HG02588 (cell line): Measurements from ENCODE around the gene HS3ST4.
A peak's percentile ranks its signal among the peaks of the same experiment; 100 is the strongest.
"Not testable (repeated sequence)": the region's sequence is repeated elsewhere in the genome, so short reads cannot be mapped to it uniquely, and the experiment has no call there.

Source experiments
- ATAC-seq: cut with Tn5 transposase; IDR thresholded peaks from one replicate; pipeline ENCODE4 v1.9.1; 2021; ENCODE audit warnings: mild to moderate bottlenecking, moderate library complexity; ENCODE audit not compliant: unreplicated experiment

The HS3ST4 gene

DNA sequence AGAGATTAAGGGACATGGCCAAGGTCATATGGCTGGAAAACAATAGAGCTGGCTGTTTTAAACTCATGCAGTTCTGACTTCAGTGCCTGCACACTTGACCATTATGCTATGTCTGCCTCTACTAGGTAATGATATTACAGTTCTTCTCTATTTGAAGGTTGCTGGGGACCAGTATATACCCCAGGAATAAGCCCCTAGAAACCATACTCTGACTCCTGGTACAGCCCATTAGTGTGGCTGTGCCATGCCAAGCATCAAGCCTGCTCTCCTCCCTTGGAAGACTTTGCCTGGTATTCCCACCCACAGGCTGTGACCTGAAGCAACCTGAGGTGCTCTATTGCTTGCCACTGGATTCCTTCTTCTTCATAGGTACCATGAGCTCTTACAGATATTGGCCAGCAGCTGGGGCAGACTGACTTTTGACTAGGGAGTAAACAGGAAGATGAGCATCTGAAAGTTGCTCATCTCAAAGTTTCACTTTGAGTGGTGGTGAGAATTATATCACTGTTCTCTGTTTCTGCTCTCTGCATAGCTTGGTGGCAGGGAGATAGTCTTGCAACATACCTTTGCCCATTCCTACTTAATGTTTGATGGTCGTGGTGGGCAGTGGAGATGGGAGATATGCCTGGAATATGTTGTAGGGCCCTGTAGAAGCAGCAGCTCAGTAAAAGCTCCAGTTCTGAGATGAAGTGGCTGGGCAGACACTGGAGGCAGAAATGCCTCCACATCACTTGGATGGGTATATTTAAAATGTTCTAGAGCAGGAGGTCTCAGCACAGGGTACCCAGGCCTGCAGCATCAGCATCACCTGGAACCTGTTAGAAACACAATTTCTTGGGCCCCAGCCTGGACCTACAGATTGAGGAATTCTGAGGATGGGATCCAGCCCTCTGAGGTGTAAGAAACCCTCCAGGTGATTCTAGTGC, 274.7 kb downstream of the HS3ST4 start:
- peak; percentile 89 for ATAC-seq

- ATAC-seq: no peak
Observed at GRCh38 chr16:25977121-25977520, 285.4 kb downstream of the HS3ST4 start.

DNA sequence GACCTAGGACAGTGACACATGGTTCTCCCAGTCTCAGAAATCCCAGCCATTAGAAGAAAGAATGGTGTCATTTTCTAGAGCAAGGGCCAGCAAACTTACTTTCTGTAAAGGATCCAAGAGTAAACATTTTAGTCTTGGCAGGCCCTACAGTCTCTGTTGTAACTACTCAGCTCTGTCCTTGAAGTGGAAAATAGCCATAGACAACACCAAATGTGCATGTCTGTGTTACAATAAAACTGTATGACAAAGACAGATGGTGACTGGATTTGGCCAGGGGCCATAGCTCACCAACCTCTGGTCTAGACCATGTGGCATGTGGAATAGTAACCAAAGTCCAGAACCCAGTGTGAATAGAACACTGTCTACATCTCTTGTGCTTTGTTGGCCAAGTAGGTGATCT, 286.5 kb downstream of the HS3ST4 start:
- ATAC-seq: no peak

DNA sequence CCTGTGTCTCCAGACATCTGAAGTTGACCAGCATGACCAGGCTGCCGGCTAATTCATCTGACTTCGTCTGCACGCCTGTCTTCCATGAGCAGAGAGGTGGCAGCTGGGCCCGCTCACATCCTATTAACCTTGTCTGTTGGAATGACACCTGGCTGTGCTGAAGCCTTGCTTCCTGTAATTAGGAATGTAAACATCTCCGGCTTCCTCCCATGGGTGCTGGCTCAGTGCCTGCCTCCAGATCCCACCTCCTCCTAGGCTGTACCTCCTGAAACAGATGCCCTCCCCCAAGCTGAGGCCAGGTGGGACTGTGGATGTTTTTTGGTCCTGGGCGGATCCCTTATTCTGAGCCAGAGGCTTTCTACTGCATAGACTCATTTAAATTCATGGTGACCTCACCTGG, 296.3 kb downstream of the HS3ST4 start:
- no peak for ATAC-seq

GRCh38 chr16:25988882-25989281, 297.1 kb downstream of the HS3ST4 start:
- no peak for ATAC-seq

DNA sequence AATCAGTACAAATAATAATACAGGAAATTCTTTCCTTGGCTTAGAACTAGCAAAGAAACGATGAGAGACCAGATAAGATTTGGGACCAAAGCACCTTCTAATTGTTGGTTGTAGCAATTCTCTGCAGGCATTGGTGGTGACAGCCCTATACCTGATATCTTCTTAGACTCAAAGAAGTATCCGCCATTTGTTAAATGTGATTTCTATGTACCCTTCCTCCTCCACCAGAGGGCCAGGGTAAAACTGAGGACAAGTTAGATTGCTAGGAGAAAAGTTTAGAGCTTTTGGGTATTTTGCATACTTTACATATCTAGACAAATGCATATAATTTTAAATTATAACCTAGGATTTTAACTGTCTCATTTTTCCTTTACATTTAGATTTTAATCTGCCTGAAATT, 304.3 kb downstream of the HS3ST4 start:
- no peak for ATAC-seq

DNA sequence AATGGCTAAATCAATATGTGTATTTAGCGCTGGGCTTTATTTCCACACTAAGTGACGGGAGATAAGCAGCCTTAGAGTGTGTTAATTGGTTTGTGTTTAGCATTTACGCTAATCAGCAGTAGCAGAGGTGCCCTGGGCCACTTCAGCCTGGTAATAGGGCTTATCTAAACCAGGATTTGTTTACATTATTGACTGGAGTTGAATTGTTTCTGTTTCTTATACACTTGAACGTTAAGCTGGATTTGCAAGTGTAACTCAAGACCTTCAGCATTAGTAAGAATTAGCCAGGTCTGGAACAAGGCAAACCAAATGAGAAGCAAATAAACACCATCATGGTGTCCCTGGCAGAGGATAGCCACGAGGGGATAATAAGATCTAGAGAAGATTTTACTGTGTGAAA, 313.6 kb downstream of the HS3ST4 start:
- ATAC-seq: no peak

- ATAC-seq: no peak
Observed at GRCh38 chr16:26012376-26012775, 320.6 kb downstream of the HS3ST4 start.

DNA sequence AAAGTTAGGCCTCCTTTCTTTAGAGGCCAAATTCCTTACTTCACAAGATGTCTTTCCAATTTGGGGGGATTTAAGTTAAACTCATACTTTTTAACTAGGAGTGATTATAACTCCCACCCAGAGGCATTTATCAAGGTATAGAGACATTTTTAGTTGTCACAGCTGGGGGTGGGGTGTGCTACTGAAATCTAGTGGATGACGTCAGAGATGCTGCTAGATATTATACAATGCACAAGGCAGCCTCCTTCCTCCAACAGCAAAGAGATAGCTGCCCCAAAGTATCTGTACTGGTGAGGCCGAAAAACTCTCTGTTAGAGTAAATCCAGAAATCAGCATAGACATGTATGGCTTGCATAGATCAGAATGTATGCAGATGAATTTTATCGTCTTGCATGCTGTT, 324.0 kb downstream of the HS3ST4 start:
- ATAC-seq: no peak

- no peak for ATAC-seq
Observed at GRCh38 chr16:26016989-26017388, 325.2 kb downstream of the HS3ST4 start.

DNA sequence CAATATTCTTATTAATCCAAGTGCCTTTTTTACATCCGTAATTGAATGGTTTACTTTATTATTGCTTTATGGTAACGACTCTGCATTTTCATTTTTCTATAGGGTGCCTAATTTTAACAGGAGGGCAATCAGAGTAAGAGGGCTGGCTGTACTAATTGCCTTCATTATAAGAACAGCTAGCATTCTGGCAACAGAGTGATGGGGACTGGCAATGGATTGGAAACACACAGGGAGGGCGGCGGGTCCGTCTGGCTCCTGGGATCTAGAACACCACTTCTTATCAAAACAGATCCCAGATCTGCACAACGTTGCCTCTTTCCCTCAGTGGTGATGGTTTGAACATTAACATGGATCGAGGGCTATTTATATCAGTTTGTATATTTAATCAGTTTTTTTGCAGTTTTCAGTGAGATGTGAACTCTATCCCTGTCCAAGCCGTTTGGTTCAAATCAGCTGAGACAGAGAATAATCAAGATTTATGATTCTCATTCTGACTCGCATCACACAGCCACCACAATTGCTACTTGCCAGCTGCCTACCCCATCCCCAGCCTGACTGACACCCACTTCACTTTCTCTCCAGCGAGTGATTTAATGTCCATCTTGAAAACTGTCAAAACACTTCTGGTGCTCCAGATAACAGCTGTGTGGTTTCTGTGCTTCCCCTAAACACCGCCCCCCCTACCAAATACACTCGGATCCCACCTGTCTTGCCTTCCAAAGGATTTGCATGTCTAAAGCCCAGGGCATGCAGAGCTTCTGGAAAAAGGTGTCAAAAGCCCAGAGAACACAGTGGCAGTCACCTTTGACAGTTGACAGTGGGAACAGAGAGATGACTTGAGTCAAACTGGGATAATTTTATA, 327.9 kb downstream of the HS3ST4 start:
- no peak for ATAC-seq

- no peak for ATAC-seq
Observed at GRCh38 chr16:26026709-26027450, 335.1 kb downstream of the HS3ST4 start.

- ATAC-seq: no peak
Observed at GRCh38 chr16:26031286-26031685, 339.5 kb downstream of the HS3ST4 start.

- not testable (repeated sequence) for ATAC-seq
Observed at GRCh38 chr16:26032661-26033060, 340.9 kb downstream of the HS3ST4 start.

- ATAC-seq: no peak
Observed at GRCh38 chr16:26041952-26042668, 350.4 kb downstream of the HS3ST4 start.

DNA sequence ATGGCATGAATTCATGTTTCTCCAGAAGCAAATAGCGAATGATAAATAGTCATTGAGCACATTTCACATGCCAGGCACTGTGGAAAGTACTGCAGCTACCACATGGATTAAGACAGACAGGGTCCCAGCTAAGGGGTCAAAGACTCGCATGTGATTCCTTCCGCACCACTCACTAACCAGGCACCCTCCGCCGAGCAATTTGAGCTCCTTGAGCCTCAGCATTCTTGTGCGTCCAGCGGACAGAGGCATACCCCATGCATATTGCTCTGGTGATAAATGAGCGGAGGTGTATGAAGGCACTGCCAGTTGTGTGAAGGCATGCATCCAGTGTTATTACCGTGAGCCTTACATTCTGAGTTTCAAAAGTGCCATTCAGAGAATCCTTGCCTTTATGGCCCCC, 358.7 kb downstream of the HS3ST4 start:
- ATAC-seq: no peak

DNA sequence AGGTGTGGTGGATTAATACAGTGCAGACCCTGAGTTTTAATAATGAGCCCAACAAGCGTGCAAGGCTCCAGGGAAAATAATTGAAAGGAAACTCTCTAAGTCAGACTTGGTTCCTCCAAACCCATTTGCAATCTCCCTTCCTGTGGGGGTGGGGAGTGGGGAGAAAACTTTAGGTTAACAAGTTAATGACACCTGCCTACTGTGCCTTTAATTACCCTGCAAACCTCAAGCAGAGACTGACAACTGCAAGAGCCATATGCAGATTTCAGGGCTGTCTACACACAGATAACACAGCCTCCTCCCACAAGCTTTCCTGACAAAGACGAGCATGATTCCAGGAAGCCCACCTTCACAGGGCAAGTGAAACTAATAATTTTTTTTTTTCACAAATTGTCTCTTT, 359.3 kb downstream of the HS3ST4 start:
- ATAC-seq: no peak

DNA sequence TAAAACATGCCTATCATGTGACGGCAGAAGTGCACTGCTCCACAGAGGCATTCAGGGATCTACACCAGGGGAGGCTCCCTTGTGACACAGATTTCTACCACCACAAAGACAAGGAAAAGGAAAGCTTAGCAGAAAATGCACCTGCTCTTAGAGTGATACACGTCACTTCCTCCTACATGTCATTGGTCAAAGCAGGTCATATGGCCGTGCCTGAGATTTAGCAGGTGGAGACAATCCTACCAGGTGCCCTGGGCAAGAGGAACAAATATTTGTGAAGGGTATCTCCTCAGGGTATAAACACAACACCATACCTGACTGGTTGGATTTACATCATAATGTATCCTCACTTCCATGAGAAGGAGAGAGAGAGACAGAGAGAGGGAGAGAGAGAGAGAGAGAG, 362.1 kb downstream of the HS3ST4 start:
- ATAC-seq: no peak

GRCh38 chr16:26058326-26058725, 366.6 kb downstream of the HS3ST4 start:
- ATAC-seq: no peak

DNA sequence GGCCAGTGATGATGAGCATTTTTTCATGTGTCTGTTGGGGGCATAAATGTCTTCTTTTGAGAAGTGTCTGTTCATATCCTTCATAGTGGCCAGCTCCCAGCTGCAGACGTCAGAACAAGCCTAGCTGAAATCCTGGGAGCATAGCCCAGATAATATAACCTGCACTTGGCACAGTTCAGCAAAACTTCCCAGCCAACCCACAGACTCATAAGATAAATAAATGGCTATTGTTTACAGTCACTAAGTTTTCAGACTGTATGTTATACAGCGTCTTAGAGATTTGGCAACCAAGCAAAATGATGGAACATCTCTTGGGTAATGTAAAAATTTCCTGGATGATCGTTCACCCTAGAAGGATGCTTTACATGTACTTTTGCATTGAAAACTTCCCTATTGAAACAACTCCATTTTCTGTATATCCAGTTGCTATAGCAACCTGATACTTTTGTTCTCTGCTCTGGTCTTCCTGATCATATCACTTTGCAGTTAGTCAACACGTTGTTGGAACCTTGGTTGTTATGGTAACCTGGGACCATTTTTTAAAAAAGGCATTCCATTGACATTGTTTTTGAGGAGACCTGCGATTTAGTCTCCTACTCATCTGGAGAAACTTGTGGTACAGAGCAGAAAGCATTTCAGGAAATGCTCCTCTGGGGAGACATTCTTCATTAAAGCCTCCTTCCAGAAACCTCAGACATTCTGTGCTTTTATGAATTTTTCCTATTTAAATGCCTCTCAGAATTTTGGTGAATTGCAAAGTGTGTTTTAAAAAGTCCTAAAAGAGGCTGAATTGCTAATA, 378.7 kb downstream of the HS3ST4 start:
- no peak for ATAC-seq
